GM23338 (cell line): ENCODE data around the gene DYRK3. TPM values are rescaled to one million over a fixed set of nuclear protein-coding genes. Genes with fewer than 3 reads are reported as not detected.

Experiments
- CTCF ChIP-seq, 2 experiments: fragments of 200-600 bp in 1 of 2; sonication (generic) in 1 of 2; conservative IDR thresholded peaks; 2 replicates each; pipeline versions ENCODE4 v1.5.1 to v1.6.1; 2016 to 2017; ENCODE audit warnings: antibody characterized with exemption in 2 of 2, low read depth in 2 of 2, mild to moderate bottlenecking in 2 of 2, moderate library complexity in 1 of 2
- EZH2 ChIP-seq: fragments of 200-600 bp; sonication (generic); IDR thresholded peaks from one replicate; pipeline ENCODE4 v1.8.0; 2017; ENCODE audit warnings: antibody characterized with exemption, mild to moderate bottlenecking, low read depth; ENCODE audit not compliant: unreplicated experiment
- JUNB ChIP-seq: IDR thresholded peaks from one replicate; pipeline ENCODE4 v1.6.1; 2016; ENCODE audit warnings: antibody characterized with exemption; ENCODE audit not compliant: unreplicated experiment
- NANOG ChIP-seq: IDR thresholded peaks from 2 replicates; pipeline ENCODE4 v1.6.1; 2016; ENCODE audit warnings: antibody characterized with exemption, borderline replicate concordance
- REST ChIP-seq: IDR thresholded peaks from one replicate; pipeline ENCODE4 v1.6.1; 2018; ENCODE audit warnings: antibody characterized with exemption; ENCODE audit not compliant: unreplicated experiment
- STAT1 ChIP-seq: IDR thresholded peaks from one replicate; pipeline ENCODE4 v1.6.1; 2016; ENCODE audit warnings: antibody characterized with exemption; ENCODE audit not compliant: unreplicated experiment
- ZNF331 ChIP-seq: fragments of 250-450 bp; sonication (Bioruptor Pico); IDR thresholded peaks from 2 replicates; pipeline ENCODE4 v1.5.0; 2020; ENCODE audit warnings: low read depth, mild to moderate bottlenecking, moderate library complexity
- ZNF462 ChIP-seq: fragments of 250-450 bp; sonication (Bioruptor Pico); IDR thresholded peaks from 2 replicates; pipeline ENCODE4 v1.5.0; 2020; ENCODE audit warnings: mild to moderate bottlenecking, moderate library complexity
- polyA plus RNA-seq: library from polyadenylated mRNA; unstranded; fragments of >200 nt; fragmentation: Nextera tagmentation; extraction: Ambion mirVana; gene quantifications from 2 replicates; pipeline ENCODE4 v1.2.1, GENCODE V29; 2016
- total RNA-seq: library from RNA; depleted of rRNA; stranded (reverse); fragments of >200 nt; shearing (Covaris generic); gene quantifications from 2 replicates; pipeline ENCODE4 v1.2.3, GENCODE V29; 2014

Gene DYRK3
- total and polyA plus RNA-seq, 2 experiments from 2014 or later: 2.9 to 9.5 TPM

- TF ChIP-seq ZNF462 (CRISPR knock-in tag): no peak
- TF ChIP-seq ZNF331 (CRISPR knock-in tag): no peak
- no peak for TF ChIP-seq NANOG
- no peak for TF ChIP-seq REST
- TF ChIP-seq CTCF (conservative IDR thresholded peaks at IDR 0.05; ENCODE audit: low read depth in 2 of 2): no peak
- TF ChIP-seq JUNB: no peak
- no peak for TF ChIP-seq STAT1
- TF ChIP-seq EZH2: no peak
Measured at GRCh38 chr1:206674745-206675175, 39.4 kb downstream of the DYRK3 start (continued).
